PC-3 (cell line): ENCODE data around the gene CYB5D1. TPM values are rescaled to one million over a fixed set of nuclear protein-coding genes. Genes with fewer than 3 reads are reported as not detected.

Experiments
- ATAC-seq: fragments of 200-7000 bp; cut with Tn5 transposase; 2 replicates; pipeline ENCODE4 v1.9.1; 2020; ENCODE audit warnings: mild to moderate bottlenecking, moderate library complexity
- BruUV-seq: library from RNA; stranded (reverse); fragments of 400-500 nt; replicated peaks from 2 replicates; lab custom pipeline; 2021; lab: Mats Ljungman, UMichigan
- CTCF ChIA-PET: fragments of 300-600 bp; sonication (Branson Sonifier 250); formaldehyde crosslinking; loops from one replicate; lab custom pipeline; 2022; ENCODE audit warnings: antibody characterized with exemption; lab: Charles Lee
- POLR2A ChIA-PET: fragments of 300-600 bp; sonication (Branson Sonifier 250); formaldehyde crosslinking; loops from one replicate; lab custom pipeline; 2022; ENCODE audit warnings: antibody characterized with exemption; ENCODE audit not compliant: unreplicated experiment; lab: Charles Lee
- DNase-seq: peaks from one replicate; pipeline ENCODE4 v3.0.0-alpha.2; 2015
- H2AFZ ChIP-seq: fragments of 300-600 bp; sonication (generic); 2 replicates; pipeline ENCODE4 v1.6.0; 2016; ENCODE audit warnings: antibody characterized with exemption, low read length
- H3F3A ChIP-seq: fragments of 300-600 bp; sonication (generic); one replicate; pipeline ENCODE4 v1.6.0; 2017; ENCODE audit warnings: antibody characterized with exemption, low read length, control low read depth, mild to moderate bottlenecking; ENCODE audit not compliant: unreplicated experiment
- H3K27ac ChIP-seq: fragments of 300-600 bp; sonication (generic); 2 replicates; pipeline ENCODE4 v1.5.1; 2016; ENCODE audit warnings: mild to moderate bottlenecking, low read length
- H3K27me3 ChIP-seq: fragments of 300-600 bp; sonication (generic); 2 replicates; pipeline ENCODE4 v1.6.1; 2016; ENCODE audit warnings: low read length, mixed read lengths
- H3K36me3 ChIP-seq: fragments of 300-600 bp; sonication (generic); 2 replicates; pipeline ENCODE4 v1.6.1; 2016; ENCODE audit warnings: low read depth, mixed run types, low read length, mixed read lengths
- H3K4me1 ChIP-seq: fragments of 300-600 bp; sonication (generic); 2 replicates; pipeline ENCODE4 v1.5.1; 2016; ENCODE audit warnings: low read length; ENCODE audit not compliant: insufficient read depth
- H3K4me2 ChIP-seq: fragments of 300-600 bp; sonication (generic); 2 replicates; pipeline ENCODE4 v1.6.0; 2016; ENCODE audit warnings: low read length
- H3K4me3 ChIP-seq: fragments of 300-600 bp; sonication (generic); 2 replicates; pipeline ENCODE4 v1.5.1; 2016; ENCODE audit warnings: mild to moderate bottlenecking, low read length, mixed read lengths
- H3K79me2 ChIP-seq: fragments of 300-600 bp; sonication (generic); 2 replicates; pipeline ENCODE4 v1.6.1; 2017; ENCODE audit warnings: low read length, mixed read lengths
- H3K9ac ChIP-seq: fragments of 300-600 bp; sonication (generic); 2 replicates; pipeline ENCODE4 v1.6.0; 2016; ENCODE audit warnings: mild to moderate bottlenecking, low read length
- H3K9me2 ChIP-seq: fragments of 300-600 bp; sonication (generic); replicated peaks from 2 replicates; pipeline ENCODE4 v1.6.1; 2016; ENCODE audit warnings: mixed run types, low read length, mixed read lengths
- H3K9me3 ChIP-seq: fragments of 300-600 bp; sonication (generic); 2 replicates; pipeline ENCODE4 v1.6.1; 2016; ENCODE audit warnings: low read length, mixed read lengths
- H4K20me1 ChIP-seq: fragments of 300-600 bp; sonication (generic); 2 replicates; pipeline ENCODE4 v1.6.1; 2016; ENCODE audit warnings: low read length, mixed read lengths
- EZH2 ChIP-seq: fragments of 300-600 bp; sonication (generic); IDR thresholded peaks from one replicate; pipeline ENCODE4 v1.6.1; 2017; ENCODE audit warnings: antibody characterized with exemption, mild to moderate bottlenecking, low read length; ENCODE audit not compliant: unreplicated experiment
- EZH2phosphoT487 ChIP-seq: fragments of 300-600 bp; sonication (generic); IDR thresholded peaks from 2 replicates; pipeline ENCODE4 v1.6.1; 2018; ENCODE audit warnings: mild to moderate bottlenecking, antibody characterized with exemption, low read length, borderline replicate concordance
- intact Hi-C: fragments of 100-400 bp; cut with micrococcal nuclease; formaldehyde crosslinking; loops from 2 replicates; pipeline ENCODE4 v1.9.0; 2023
- total RNA-seq: library from RNA; depleted of rRNA; stranded (reverse); fragments of >200 nt; gene quantifications from 2 replicates; pipeline ENCODE4 v1.2.3, GENCODE V29; 2014
- TF ChIP-seq, protein P1 (sequence below): fragments of 300-600 bp; sonication (generic); conservative IDR thresholded peaks from 2 replicates; pipeline ENCODE4 v1.5.1; 2017; ENCODE audit warnings: antibody characterized with exemption, low read depth, mild to moderate bottlenecking, low read length

The CYB5D1 gene
- total RNA-seq, 1 experiment from 2014 or later, result 23.1 TPM

- POLR2A ChIA-PET, result no interaction called here
- H3F3A ChIP-seq, result no peaks in the 10 kb centered on the region
These were observed 27.2 kb upstream of the CYB5D1 start for GRCh38 chr17:7830616-7831015.

DNA sequence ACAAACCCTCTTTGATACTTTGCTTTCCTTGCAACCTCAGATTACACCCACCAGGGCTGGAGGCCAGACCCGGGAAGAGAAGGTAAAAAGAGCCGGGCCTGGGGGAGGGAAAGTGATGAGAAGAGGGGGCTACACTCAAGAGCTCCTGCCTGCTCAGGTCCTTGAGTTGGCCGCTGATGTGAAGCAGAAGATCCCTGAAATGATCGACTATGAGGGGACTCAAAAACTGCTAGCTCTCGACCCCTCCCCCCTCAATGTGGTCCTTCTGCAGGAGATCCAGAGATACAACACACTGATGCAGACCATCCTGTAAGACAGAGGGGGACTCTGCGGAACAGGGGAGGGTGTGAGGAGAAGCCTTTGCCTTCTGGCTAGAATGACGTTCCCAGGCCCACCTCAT lies 26.6 kb upstream of the CYB5D1 start:
- ATAC-seq (no peak), DNase-seq (no peak)
- Histone ChIP-seq H3K9me3 (no peaks in the 10 kb centered on the region), H3K4me3 (no peak overlapping the region), H3K4me1 (peaks cover 4% of the 10 kb centered on the region), H3K36me3 (no peaks in the 10 kb centered on the region), H3K9me2 (no peaks in the 10 kb centered on the region), H3F3A (no peaks in the 10 kb centered on the region), H3K4me2 (no peak overlapping the region), H4K20me1 (no peaks in the 10 kb centered on the region), H3K79me2 (no peaks in the 10 kb centered on the region), H3K27me3 (no peaks in the 10 kb centered on the region), H3K9ac (no peak overlapping the region), H3K27ac (no peak overlapping the region), H2AFZ (no peak overlapping the region)
- TF ChIP-seq EZH2 (no peak), EZH2phosphoT487 (no peak)
- TF ChIP-seq, protein P1, sequence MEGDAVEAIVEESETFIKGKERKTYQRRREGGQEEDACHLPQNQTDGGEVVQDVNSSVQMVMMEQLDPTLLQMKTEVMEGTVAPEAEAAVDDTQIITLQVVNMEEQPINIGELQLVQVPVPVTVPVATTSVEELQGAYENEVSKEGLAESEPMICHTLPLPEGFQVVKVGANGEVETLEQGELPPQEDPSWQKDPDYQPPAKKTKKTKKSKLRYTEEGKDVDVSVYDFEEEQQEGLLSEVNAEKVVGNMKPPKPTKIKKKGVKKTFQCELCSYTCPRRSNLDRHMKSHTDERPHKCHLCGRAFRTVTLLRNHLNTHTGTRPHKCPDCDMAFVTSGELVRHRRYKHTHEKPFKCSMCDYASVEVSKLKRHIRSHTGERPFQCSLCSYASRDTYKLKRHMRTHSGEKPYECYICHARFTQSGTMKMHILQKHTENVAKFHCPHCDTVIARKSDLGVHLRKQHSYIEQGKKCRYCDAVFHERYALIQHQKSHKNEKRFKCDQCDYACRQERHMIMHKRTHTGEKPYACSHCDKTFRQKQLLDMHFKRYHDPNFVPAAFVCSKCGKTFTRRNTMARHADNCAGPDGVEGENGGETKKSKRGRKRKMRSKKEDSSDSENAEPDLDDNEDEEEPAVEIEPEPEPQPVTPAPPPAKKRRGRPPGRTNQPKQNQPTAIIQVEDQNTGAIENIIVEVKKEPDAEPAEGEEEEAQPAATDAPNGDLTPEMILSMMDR, result no peak
- intact Hi-C loops, result no loop called here
- ChIA-PET POLR2A (no interaction called here), CTCF (no interaction called here)
- no TSS peak for BruUV-seq

More at GRCh38 chr17:7830616-7831015, 27.2 kb upstream of the CYB5D1 start:
- H3K36me3 ChIP-seq, result no peaks in the 10 kb centered on the region
- TF ChIP-seq EZH2, result no peak
- no peak for TF ChIP-seq EZH2phosphoT487
- TF ChIP-seq, protein P1, result no peak
- no peaks in the 10 kb centered on the region for H3K27me3 ChIP-seq
- H3K9me2 ChIP-seq, result no peaks in the 10 kb centered on the region
- no peak overlapping the region for H2AFZ ChIP-seq
- peaks cover 4% of the 10 kb centered on the region for H3K4me1 ChIP-seq
- intact Hi-C loops, result no loop called here
- BruUV-seq, result no TSS peak
- H3K4me2 ChIP-seq, result no peak overlapping the region
- CTCF ChIA-PET, result no interaction called here
- no peak overlapping the region for H3K27ac ChIP-seq
- ATAC-seq, result no peak
- no peak overlapping the region for H3K4me3 ChIP-seq
- H3K9ac ChIP-seq, result no peak overlapping the region
- no peaks in the 10 kb centered on the region for H3K79me2 ChIP-seq
- no peak for DNase-seq
- no peaks in the 10 kb centered on the region for H4K20me1 ChIP-seq
- H3K9me3 ChIP-seq, result no peaks in the 10 kb centered on the region

DNA sequence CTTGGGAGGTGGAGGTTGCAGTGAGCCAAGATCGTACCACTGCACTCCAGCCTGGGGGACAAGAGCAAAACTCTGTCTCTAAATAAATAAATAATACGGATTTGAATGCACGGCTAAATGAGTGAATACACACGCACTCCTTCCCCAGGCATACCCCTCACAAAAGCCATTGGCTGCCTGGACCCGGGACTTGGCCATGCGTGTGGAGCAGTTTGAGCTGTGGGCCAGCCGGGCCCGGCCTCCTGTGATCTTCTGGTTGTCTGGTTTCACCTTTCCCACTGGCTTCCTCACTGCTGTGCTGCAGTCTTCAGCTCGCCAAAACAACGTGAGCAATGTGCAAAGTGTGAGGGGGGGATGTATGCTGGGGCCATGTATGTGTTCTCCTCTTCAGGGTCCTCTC lies 25.4 kb upstream of the CYB5D1 start:
- POLR2A ChIA-PET, result no interaction called here

More for the DNA sequence above, 25.4 kb upstream of the CYB5D1 start:
- no peaks in the 10 kb centered on the region for H3F3A ChIP-seq
- H3K4me3 ChIP-seq, result no peak overlapping the region
- BruUV-seq, result no TSS peak
- H4K20me1 ChIP-seq, result no peaks in the 10 kb centered on the region
- intact Hi-C loops, result no loop called here
- H3K9ac ChIP-seq, result no peak overlapping the region
- no peak for TF ChIP-seq EZH2
- TF ChIP-seq, protein P1, result no peak
- no peak for TF ChIP-seq EZH2phosphoT487
- no peak overlapping the region for H3K4me2 ChIP-seq
- peaks cover 14% of the 10 kb centered on the region for H3K4me1 ChIP-seq
- DNase-seq, result no peak
- no peak overlapping the region for H3K27ac ChIP-seq
- no peak overlapping the region for H2AFZ ChIP-seq
- CTCF ChIA-PET, result no interaction called here
- no peaks in the 10 kb centered on the region for H3K36me3 ChIP-seq
- no peaks in the 10 kb centered on the region for H3K9me3 ChIP-seq
- H3K79me2 ChIP-seq, result no peaks in the 10 kb centered on the region
- no peaks in the 10 kb centered on the region for H3K27me3 ChIP-seq
- H3K9me2 ChIP-seq, result no peaks in the 10 kb centered on the region
- ATAC-seq, result no peak
